ENCODE results near the gene LRG1.

Gene LRG1

DNA sequence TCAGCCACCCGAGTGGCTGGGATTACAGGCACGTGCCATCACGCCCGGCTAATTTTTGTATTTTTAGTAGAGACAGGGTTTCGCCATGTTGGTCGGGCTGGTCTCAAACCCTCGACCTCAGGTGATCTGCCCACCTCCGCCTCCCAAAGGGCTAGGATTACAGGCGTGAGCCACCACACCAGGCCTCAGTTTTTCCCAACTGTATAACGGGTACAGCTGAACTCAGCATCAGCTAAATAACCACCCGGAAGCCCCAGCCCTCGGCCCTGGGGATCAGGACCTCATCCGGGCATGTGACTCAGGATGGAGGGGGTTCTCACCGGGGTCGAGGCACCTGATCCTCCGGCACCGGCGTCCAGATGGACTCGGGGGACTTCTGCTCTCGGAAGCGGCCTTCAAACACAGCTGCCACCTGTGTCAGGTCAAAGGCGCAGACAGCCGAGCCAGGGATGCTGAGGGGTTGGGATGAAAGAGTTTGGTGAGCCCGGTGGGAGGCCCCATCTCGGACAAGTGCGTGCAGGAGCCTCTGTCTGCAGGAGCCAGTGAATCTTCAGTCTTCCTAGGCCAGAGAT is 10.7 kb upstream of the LRG1 start:
- in situ Hi-C loops (cut with MboI; ENCODE audit: low sequenced_read_pairs, unreplicated experiment) = no loop called here
- TF ChIP-seq, protein P1, sequence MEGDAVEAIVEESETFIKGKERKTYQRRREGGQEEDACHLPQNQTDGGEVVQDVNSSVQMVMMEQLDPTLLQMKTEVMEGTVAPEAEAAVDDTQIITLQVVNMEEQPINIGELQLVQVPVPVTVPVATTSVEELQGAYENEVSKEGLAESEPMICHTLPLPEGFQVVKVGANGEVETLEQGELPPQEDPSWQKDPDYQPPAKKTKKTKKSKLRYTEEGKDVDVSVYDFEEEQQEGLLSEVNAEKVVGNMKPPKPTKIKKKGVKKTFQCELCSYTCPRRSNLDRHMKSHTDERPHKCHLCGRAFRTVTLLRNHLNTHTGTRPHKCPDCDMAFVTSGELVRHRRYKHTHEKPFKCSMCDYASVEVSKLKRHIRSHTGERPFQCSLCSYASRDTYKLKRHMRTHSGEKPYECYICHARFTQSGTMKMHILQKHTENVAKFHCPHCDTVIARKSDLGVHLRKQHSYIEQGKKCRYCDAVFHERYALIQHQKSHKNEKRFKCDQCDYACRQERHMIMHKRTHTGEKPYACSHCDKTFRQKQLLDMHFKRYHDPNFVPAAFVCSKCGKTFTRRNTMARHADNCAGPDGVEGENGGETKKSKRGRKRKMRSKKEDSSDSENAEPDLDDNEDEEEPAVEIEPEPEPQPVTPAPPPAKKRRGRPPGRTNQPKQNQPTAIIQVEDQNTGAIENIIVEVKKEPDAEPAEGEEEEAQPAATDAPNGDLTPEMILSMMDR (IDR thresholded peaks at IDR 0.05; ENCODE audit: borderline replicate concordance, control extremely low read depth, extremely low read depth, insufficient read depth, missing control alignments) = no peak
- DNase-seq (ENCODE audit: low spot score) = no peak

DNA sequence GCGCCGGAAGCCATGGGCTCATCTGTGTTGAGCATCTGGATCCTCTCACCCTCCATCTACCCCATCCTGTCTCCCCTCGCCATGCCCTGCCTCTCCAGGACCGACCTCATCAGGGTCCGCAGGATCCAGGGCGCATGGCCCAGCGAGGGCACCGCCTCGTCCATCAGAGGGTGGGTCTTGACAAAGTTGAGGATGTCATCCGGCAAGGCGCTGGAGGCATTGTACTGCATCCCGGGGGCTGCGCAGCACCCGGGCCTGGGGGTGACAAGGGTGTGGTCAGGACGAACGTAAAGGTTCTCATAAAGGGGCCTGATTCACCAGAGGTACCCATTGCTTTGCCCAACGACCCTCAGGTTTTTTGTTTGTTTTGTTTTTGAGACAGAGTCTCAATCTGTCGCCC is 10.2 kb upstream of the LRG1 start:
- no peak for DNase-seq (ENCODE audit: low spot score)
- in situ Hi-C loops (cut with MboI; ENCODE audit: low sequenced_read_pairs, unreplicated experiment) = no loop called here
- TF ChIP-seq, protein P1 (IDR thresholded peaks at IDR 0.05; ENCODE audit: borderline replicate concordance, control extremely low read depth, extremely low read depth, insufficient read depth, missing control alignments) = no peak

DNA sequence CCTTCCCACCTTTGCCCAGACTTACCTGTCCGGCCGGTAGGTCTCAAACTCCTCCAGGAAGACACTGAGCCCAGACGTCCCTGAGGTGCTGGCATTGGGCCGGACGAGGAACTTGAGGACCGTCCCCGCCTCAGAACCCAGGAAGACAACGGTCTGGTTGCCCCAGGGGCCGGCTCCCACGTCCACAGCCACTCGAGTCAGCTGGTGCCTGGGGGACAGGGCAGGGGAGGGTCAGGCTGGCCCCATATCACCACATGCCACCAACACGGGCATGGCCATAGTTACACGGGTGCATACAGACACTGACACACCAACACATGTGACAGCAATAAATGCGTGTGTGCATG is 8.4 kb upstream of the LRG1 start:
- TF ChIP-seq, protein P1 (IDR thresholded peaks at IDR 0.05; ENCODE audit: borderline replicate concordance, control extremely low read depth, extremely low read depth, insufficient read depth, missing control alignments) = no peak
- no peak for DNase-seq (ENCODE audit: low spot score)
- in situ Hi-C loops (cut with MboI; ENCODE audit: low sequenced_read_pairs, unreplicated experiment) = no loop called here

DNA sequence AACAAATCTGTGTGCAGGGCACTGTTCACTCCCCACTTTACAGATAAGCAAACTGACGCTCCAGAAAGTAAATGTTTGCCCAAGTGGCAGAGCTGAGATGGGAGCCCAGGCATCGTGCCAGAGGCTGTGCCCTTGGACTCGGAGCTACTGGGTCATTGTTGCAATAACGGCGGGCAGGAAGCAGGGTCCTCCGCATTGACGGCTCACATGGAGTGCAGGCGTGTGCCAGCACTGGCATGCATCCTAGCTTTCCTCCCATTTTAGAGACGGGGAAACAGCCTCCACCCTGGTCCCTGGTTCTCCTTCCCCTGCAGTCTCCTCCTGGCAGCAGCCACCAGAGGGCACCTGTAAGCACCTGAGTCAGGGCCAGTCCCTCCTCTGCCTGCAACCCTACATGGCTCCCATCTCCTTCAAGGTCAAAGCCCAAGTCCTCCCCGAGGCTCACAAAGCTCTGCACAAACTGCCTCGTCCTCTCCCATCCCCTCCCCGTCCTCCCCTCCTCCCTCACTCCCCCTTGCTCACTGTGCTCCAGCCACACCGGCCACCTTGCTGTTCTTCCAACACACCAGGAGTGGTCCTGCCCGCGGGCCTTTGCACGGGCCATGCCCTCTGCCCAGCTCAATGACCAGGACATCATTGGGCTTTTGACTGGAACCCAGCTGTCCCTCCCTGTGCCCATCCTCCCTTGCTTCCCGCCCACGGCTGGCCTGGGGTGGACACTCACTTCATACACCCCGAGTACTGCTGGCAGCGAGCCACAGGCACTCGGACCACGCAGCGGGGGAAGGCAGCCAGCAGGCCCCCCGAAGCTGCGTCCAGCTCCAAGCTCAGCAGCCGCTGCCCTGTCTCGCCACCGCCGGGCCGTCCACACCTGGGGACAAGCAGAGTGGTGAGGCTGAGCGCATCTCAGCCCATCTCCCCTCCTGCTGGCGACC is 7.7 kb upstream of the LRG1 start:
- TF ChIP-seq, protein P1 (IDR thresholded peaks at IDR 0.05; ENCODE audit: borderline replicate concordance, control extremely low read depth, extremely low read depth, insufficient read depth, missing control alignments) = peak; percentile 32
- DNase-seq (ENCODE audit: low spot score) = no peak
- in situ Hi-C loops (cut with MboI; ENCODE audit: low sequenced_read_pairs, unreplicated experiment) = no loop called here

DNA sequence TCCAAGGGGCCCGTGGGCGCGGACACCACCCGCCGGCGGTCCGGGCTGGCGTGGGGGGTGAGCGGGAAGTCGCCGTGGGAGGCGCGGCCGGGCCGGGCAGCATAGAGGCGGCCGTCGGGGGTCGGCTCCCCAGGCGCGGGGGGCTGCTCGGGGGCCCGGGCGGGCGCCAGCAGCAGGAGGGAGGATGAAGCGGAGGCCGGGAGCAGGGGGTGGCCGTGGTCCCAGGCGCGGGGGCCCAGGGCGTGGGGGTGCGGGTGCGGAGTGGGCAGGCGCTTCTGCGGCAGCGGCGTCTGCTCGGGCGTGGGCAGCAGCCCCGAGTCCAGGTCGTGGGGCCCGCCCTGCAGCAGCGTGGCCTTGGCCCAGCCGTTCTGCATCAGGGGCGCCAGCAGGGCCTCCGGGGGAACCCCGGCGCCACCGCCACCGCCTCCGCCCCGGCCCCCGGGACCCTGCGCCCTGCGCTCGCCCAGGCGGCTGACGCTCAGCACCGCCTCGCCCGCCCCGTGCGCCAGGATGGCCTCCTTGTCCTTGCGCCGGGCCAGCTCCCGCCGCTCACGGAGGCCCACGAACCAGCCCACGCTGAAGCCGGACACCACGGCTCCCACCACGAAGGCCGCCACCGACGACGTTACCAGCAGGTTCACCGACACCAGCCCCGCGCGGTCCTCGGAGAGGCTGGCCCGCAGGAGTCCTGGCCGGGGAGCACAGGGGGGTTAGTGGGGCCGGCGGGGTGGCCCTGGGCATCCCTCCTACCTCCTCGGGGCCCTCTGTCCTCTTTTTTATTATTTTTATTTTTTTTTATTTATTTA is 4.2 kb upstream of the LRG1 start:
- in situ Hi-C loops (cut with MboI; ENCODE audit: low sequenced_read_pairs, unreplicated experiment) = no loop called here
- no peak for DNase-seq (ENCODE audit: low spot score)
- TF ChIP-seq, protein P1 (IDR thresholded peaks at IDR 0.05; ENCODE audit: borderline replicate concordance, control extremely low read depth, extremely low read depth, insufficient read depth, missing control alignments) = no peak

Data from GM13976 (cell line).